GM19099 (cell line): ENCODE data around the gene FETUB.

Experiments
- POLR2A ChIP-seq: IDR thresholded peaks from 3 replicates; pipeline ENCODE4 v1.6.1; 2011; ENCODE audit warnings: low read depth; ENCODE audit not compliant: insufficient read length; ENCODE audit errors: extremely low read depth

Gene FETUB

GRCh38 chr3:186640473-186640818 lies 247 bp downstream of the FETUB start:
- no peak for TF ChIP-seq POLR2A

- no peak for TF ChIP-seq POLR2A
These were observed 730 bp downstream of the FETUB start for GRCh38 chr3:186640929-186641328.

- no peak for TF ChIP-seq POLR2A
These were observed 1.8 kb downstream of the FETUB start for GRCh38 chr3:186642014-186642413.

GRCh38 chr3:186643493-186643892 lies 3.3 kb downstream of the FETUB start:
- TF ChIP-seq POLR2A, result no peak

- TF ChIP-seq POLR2A, result no peak
These were observed 4.5 kb downstream of the FETUB start for GRCh38 chr3:186644683-186645082.

- TF ChIP-seq POLR2A, result no peak
These were observed 5.9 kb downstream of the FETUB start for GRCh38 chr3:186646106-186646505.

- TF ChIP-seq POLR2A, result no peak
These were observed 6.6 kb downstream of the FETUB start for GRCh38 chr3:186646841-186647240.

- TF ChIP-seq POLR2A, result no peak
These were observed 8.7 kb downstream of the FETUB start for GRCh38 chr3:186648851-186649250.

GRCh38 chr3:186651678-186652215 lies 11.5 kb downstream of the FETUB start:
- TF ChIP-seq POLR2A, result no peak

GRCh38 chr3:186653080-186653707 lies 13.0 kb downstream of the FETUB start:
- TF ChIP-seq POLR2A, result no peak

GRCh38 chr3:186653984-186654383 lies 13.8 kb downstream of the FETUB start:
- no peak for TF ChIP-seq POLR2A

- TF ChIP-seq POLR2A, result no peak
These were observed 23.3 kb downstream of the FETUB start for GRCh38 chr3:186663361-186664118.

GRCh38 chr3:186664119-186664495 lies 23.9 kb downstream of the FETUB start:
- no peak for TF ChIP-seq POLR2A

GRCh38 chr3:186664506-186664905 lies 24.3 kb downstream of the FETUB start:
- TF ChIP-seq POLR2A, result no peak

- no peak for TF ChIP-seq POLR2A
These were observed 25.5 kb downstream of the FETUB start, which contains the start of gene HRG for GRCh38 chr3:186665625-186666188. TSS of gene HRG (plus strand) at chr3:186666014. CDS start at chr3:186666032, 18 bp downstream.

- no peak for TF ChIP-seq POLR2A
These were observed 28.2 kb downstream of the FETUB start for GRCh38 chr3:186668426-186668825.
